Common myeloid progenitor, CD34-positive (primary cell): ENCODE data around the gene SERBP1.

Experiments
- CTCF ChIA-PET: fragments of 350-600 bp; sonication (Branson Sonifier 250); formaldehyde crosslinking; loops from one replicate; lab custom pipeline; 2021; ENCODE audit warnings: antibody characterized with exemption; lab: Charles Lee
- POLR2A ChIA-PET: fragments of 350-600 bp; sonication (Branson Sonifier 250); formaldehyde crosslinking; loops from one replicate; lab custom pipeline; 2021; ENCODE audit warnings: antibody characterized with exemption; lab: Charles Lee
- DNase-seq, 3 donors: peaks; one replicate each; pipeline versions ENCODE4 v3.0.0 to v3.0.0-alpha.2; 2013
- H3K27ac ChIP-seq, 2 experiments: 1 replicate in 1 of 2; 2 replicates in 1 of 2; pipeline ENCODE4 v1.7.0; 2013; ENCODE audit warnings: inconsistent platforms in 2 of 2, low read length in 2 of 2, mild to moderate bottlenecking in 2 of 2, low read depth in 1 of 2, moderate library complexity in 1 of 2; ENCODE audit not compliant: severe bottlenecking in 2 of 2, insufficient read depth in 1 of 2, poor library complexity in 1 of 2
- H3K27me3 ChIP-seq, 5 experiments: replicated peaks in 2 of 5; 1 replicate in 3 of 5; 2 replicates in 2 of 5; pipeline versions ENCODE4 v1.6.1 to v1.7.0; 2013; ENCODE audit warnings: low read length in 4 of 5, mild to moderate bottlenecking in 2 of 5, moderate library complexity in 2 of 5, inconsistent platforms in 1 of 5; ENCODE audit not compliant: insufficient read depth in 5 of 5, control insufficient read depth in 4 of 5
- H3K36me3 ChIP-seq, 4 experiments: 1 replicate in 2 of 4; 2 replicates in 2 of 4; pipeline versions ENCODE4 v1.6.1 to v1.7.0; 2013; ENCODE audit warnings: low read length in 3 of 4, control low read depth in 1 of 4, mild to moderate bottlenecking in 1 of 4; ENCODE audit not compliant: control insufficient read depth in 4 of 4, insufficient read depth in 4 of 4
- H3K4me1 ChIP-seq, 4 experiments: 1 replicate in 3 of 4; 2 replicates in 1 of 4; pipeline versions ENCODE4 v1.6.1 to v1.7.1; 2013; ENCODE audit warnings: low read length in 3 of 4, mild to moderate bottlenecking in 3 of 4, control low read depth in 1 of 4, inconsistent platforms in 1 of 4, moderate library complexity in 1 of 4; ENCODE audit not compliant: control insufficient read depth in 4 of 4, insufficient read depth in 4 of 4; ENCODE audit errors: control extremely low read depth in 1 of 4
- H3K4me3 ChIP-seq, 7 experiments: 1 replicate in 4 of 7; 2 replicates in 3 of 7; pipeline versions ENCODE4 v1.5.1 to v1.7.0; 2013; ENCODE audit warnings: mild to moderate bottlenecking in 7 of 7, low read length in 6 of 7, moderate library complexity in 6 of 7, inconsistent platforms in 2 of 7, low read depth in 2 of 7, control low read depth in 1 of 7; ENCODE audit not compliant: insufficient read depth in 4 of 7, control insufficient read depth in 1 of 7; ENCODE audit errors: extremely low read depth in 1 of 7
- H3K9me3 ChIP-seq, 5 experiments: 1 replicate in 4 of 5; 2 replicates in 1 of 5; pipeline versions ENCODE4 v1.6.1 to v1.7.1; 2013; ENCODE audit warnings: low read length in 4 of 5, mild to moderate bottlenecking in 2 of 5, inconsistent platforms in 1 of 5, low read depth in 1 of 5, moderate library complexity in 1 of 5; ENCODE audit not compliant: control insufficient read depth in 4 of 5, insufficient read depth in 2 of 5; ENCODE audit errors: control extremely low read depth in 1 of 5
- WGBS: methylation state at CpG from one replicate; pipeline ENCODE4 v1.1.5; 2013; ENCODE audit not compliant: insufficient coverage; 5-methylcytosine and 5-hydroxymethylcytosine counted together

Gene SERBP1

GRCh38 chr1:67359592-67359991 lies 70.6 kb downstream of the SERBP1 start:
- ChIA-PET POLR2A (no interaction called here), CTCF (interaction anchor here (1.2 kb wide), 1 partner anchor 16 kb away, joined by 3 read pairs; no protein-coding TSS in a partner anchor)
- Histone ChIP-seq H3K4me3 (no peak overlapping the region), H3K4me1 (no peaks in the 10 kb centered on the region), H3K36me3 (peaks cover 0 to 14% (median 8%) of the 10 kb centered on the region in 4 experiments), H3K27ac (no peak overlapping the region), H3K27me3 (no peaks in the 10 kb centered on the region), H3K9me3 (no peaks in the 10 kb centered on the region)
- WGBS: 100% methylated on average over 1 of the region's 1 CpG
- DNase-seq: no peak
